KG1 (cell line): Measurements from ENCODE around the gene TTC23.
"Not testable (repeated sequence)": the region's sequence is repeated elsewhere in the genome, so short reads cannot be mapped to it uniquely, and the experiment has no call there.

ENCODE experiments used
- DNase-seq: peaks from one replicate; lab custom pipeline; 2025; lab: John Stamatoyannopoulos, UW

Gene TTC23

GRCh38 chr15:99248000-99248715, 1.2 kb downstream of the TTC23 start:
- DNase-seq, result peak; percentile 43

DNA sequence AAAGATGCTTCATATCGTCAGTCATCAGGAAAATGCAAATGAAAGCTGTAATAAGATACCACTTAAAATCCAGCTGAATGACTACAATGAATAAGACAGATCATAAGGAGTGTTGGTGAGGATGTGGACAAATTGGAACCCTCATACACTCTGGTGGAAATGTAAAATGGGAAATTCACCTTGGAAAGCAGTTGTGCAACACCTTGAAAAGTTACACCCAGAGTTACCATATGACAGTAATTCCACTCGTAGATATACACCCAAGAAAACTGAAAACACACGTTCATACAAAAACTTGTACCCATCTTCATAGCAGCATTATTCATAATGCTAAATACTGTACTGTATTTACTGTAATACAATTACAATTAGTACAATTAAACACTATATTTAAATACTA, 2.3 kb downstream of the TTC23 start:
- no peak for DNase-seq

GRCh38 chr15:99244306-99244705, 5.1 kb downstream of the TTC23 start:
- DNase-seq, result no peak

DNA sequence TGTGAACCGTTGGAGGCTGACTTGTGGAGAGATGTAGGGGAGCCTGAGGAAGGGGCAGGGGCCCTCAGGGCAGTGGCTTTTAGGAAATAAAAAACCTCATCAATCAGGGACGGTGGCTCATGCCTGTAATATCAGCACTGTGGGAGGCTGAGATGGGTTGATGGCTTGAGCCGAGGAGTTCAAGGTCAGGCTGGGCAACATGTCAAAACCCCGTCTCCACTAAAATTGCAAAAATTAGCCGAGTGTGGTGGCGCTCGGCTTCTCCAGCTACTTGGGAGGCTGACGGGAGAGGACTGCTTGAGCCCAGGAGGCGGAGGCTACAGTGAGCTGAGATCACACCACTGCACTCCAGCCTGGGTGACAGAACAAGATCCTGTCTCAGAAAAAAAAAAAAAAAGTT, 7.6 kb downstream of the TTC23 start:
- DNase-seq, result no peak

GRCh38 chr15:99239545-99240198, 9.7 kb downstream of the TTC23 start:
- no peak for DNase-seq

DNA sequence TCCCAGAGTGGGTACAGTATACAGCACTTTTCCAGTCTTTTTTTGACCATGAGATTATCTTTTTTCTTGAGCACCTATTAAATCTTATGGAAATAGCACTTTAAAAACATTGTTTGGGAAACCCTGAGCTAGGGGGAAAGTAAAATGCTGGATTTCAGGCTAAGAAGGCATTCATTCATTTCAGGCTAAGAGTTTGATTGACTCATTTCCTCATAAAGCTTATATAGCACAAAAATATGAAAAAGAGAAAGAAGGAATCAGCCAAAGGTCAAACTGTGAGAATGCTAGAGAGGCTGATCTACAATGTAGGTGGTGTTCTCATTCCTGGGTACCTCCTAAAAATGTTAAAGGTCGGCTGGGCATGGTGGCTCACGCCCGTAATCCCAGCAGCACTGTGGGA, 10.5 kb downstream of the TTC23 start:
- no peak for DNase-seq

DNA sequence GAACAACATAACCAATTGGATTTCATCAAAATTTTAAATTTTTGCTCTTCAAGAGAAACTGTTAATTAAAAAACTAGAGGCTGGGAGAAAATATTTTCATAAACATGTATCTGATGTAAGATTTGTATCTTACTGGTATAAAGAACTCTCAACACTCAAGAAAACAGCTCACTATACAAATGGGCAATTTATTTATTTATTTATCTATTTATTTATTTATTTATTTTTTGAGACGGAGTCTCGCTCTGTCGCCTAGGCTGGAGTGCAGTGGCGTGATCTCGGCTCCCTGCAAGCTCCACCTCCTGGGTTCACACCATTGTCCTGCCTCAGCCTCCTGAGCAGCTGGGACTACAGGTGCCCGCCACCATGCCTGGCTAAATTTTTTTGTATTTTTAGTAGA, 15.2 kb downstream of the TTC23 start:
- not testable (repeated sequence) for DNase-seq

GRCh38 chr15:99232740-99233139, 16.6 kb downstream of the TTC23 start:
- DNase-seq, result no peak

GRCh38 chr15:99230867-99231266, 18.5 kb downstream of the TTC23 start:
- DNase-seq, result no peak

GRCh38 chr15:99228120-99228770, 21.1 kb downstream of the TTC23 start:
- no peak for DNase-seq

DNA sequence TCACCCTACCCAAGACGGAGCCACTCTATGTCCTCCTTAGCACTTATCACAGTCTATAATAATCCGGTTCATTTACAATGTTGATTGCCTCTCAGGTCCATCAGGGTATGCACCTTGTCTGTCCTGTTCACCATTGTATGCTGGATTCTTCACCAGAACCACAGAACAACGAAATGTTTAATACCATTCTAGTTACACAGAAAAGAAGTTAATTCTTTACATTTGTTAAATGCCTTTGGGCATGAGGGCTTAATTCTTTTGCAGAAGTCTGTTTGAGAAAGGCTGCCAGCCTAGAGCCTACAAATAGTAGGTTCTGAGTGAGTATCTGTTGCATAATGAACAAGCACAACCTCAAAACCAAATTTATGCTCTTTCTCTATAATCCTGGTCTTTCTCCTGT, 22.6 kb downstream of the TTC23 start:
- DNase-seq, result no peak

DNA sequence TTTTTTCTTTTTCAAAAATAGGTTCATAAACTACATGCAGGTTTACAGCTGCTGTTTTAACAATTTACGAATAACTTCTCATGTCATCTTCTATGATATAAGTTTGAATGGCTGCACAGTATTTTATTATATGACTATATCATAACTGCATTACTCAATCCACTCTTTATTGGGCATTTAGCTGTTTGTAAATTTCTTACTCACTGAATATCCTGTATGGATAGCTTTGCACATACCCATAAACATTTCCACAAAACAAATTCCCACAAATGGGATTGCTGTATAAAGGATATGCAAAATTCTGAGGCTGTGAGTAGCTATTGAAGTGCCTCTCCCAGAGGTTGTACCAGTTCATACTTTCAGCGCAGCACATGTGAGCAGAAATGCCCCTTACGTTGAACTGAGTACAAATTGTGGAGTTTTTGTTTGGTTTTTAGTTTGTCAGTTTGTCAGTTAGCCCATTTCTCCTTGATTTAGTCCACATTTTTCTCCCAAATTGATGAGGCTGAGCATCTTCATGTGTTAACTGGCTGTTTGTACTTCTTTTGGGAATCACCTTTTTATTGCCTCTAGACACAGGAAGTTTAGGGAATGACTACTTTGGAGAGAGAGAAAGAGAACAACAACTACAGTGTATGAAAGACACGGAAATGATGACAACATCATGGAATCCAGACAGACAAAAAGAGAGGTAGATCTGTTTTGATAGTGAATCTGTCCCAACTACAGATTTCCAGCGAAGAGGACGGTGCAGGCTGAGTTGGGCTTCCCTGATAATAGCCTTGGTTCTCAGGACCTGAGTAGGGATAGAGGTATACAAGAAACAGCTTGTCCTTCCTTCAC, 24.8 kb downstream of the TTC23 start:
- DNase-seq, result no peak

GRCh38 chr15:99213187-99213811, 36.1 kb downstream of the TTC23 start:
- DNase-seq, result peak; percentile 21

- no peak for DNase-seq
These were observed 37.0 kb downstream of the TTC23 start for GRCh38 chr15:99212406-99212805.

DNA sequence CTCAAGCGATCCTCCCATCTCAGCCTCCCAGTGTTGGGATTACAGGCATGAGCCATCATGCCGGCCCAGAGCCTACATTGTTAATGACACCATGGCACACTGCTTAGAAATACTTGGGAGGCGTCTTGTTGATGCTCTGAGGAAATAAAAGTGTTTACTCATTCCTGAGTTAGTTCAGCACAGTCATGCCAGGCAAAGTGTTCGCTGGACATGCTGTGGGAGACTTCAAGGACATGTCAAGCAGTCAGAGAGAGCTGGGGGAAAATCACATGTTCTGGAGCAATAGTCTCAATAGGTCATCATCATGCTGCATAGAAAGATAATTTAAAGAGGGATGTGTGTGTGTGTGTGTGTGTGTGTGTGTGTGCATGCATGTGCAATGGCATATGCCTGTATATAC, 37.5 kb downstream of the TTC23 start:
- DNase-seq, result no peak

- DNase-seq, result no peak
These were observed 39.0 kb downstream of the TTC23 start for GRCh38 chr15:99210334-99210733.

DNA sequence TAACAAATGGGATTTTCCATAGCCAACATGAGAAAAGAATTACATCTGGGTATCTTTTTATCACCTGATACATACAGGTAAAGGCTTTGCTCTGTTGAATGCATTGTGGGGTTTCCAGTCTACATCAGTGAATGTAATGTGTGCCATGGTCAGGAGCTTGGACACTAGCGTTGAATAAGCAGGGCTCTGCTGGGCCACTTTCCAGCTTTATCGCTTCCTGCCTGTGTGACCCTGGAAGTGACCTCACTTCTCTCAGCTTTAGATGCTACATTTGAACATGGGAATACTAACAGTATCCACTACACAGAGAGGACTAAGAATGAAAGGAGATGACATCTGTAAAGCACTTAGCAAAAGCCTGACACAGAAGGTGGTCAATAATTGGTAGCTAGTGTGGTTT, 40.1 kb downstream of the TTC23 start:
- no peak for DNase-seq

DNA sequence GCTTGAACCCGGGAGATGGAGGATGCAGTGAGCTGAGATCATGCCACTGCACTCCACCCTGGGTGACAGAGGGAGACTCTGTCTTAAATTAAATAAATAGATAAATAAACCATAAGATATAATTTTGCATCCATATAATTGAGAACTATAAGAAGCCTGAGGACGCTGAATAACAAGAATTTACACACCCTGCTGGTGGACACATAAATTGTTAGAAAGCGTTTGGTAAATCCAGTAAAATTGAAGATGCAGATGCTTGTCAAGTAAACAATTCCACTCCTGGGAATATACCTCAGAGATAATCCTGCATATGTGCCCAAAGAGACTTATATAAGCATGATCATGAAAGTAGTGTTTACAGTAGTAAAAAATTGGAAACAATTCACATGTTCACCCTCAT, 41.7 kb downstream of the TTC23 start:
- no peak for DNase-seq

GRCh38 chr15:99202176-99202552, 47.2 kb downstream of the TTC23 start:
- no peak for DNase-seq

- DNase-seq, result no peak
These were observed 47.8 kb downstream of the TTC23 start for GRCh38 chr15:99201408-99202175.

DNA sequence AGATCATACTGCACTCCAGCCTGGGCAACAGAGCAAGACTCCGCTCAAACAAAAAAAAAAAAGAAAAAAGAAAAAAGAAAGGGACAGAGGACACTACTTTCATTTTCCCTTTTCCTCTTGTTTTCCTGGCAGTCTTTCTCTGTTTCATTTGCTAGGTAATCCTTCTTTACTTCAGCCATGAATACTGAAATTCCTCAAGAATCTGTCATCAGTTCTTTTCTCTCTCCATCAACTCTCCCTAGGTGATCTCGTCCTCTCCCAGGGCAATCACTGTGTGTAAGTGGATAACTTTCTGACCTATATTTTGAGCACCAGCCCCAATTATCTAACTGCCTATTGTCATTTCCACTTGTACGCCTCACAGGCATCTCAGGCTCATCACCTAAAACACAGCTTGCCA, 51.5 kb downstream of the TTC23 start:
- DNase-seq, result no peak
